ENCODE measurements around the gene SYNJ2.

DNA sequence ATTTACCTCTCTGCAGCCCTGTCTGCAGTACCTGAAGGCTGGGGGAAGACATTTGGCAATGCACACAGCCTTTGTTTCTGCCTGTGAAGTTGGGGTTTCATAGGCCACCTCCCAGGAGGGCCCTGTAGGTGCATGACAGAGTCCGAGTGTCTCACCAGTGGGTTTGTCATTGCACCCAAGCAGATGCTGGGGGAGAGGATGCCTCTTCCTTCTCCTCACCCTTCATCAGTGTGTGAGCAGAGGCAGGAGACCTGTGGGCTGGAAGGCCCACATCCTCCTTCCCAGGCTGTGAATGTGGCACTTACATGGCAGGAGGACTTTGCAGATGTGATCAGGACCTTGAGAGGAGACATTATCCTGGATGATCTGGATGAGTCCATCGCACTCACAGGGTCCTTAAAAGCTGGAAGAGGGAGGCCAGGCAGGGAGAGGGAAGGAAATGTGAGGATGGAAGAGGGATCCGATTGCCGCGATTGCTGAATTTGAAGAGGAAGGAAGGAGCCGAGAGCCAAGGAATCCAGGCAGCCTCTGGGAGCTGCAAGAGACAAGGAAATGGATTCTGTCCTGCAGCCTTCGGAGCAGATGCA is 30.4 kb downstream of the SYNJ2 start:
- TF ChIP-seq RNF2 (IDR thresholded peaks at IDR 0.05; ENCODE audit: borderline replicate concordance, low read depth) (no peak), CHD2 (IDR thresholded peaks at IDR 0.05; ENCODE audit: low read length, partially characterized antibody) (no peak), EP300 (IDR thresholded peaks at IDR 0.05) (no peak), POLR2A (IDR thresholded peaks at IDR 0.05; ENCODE audit: low read length) (no peak)
- TF ChIP-seq, protein P1, sequence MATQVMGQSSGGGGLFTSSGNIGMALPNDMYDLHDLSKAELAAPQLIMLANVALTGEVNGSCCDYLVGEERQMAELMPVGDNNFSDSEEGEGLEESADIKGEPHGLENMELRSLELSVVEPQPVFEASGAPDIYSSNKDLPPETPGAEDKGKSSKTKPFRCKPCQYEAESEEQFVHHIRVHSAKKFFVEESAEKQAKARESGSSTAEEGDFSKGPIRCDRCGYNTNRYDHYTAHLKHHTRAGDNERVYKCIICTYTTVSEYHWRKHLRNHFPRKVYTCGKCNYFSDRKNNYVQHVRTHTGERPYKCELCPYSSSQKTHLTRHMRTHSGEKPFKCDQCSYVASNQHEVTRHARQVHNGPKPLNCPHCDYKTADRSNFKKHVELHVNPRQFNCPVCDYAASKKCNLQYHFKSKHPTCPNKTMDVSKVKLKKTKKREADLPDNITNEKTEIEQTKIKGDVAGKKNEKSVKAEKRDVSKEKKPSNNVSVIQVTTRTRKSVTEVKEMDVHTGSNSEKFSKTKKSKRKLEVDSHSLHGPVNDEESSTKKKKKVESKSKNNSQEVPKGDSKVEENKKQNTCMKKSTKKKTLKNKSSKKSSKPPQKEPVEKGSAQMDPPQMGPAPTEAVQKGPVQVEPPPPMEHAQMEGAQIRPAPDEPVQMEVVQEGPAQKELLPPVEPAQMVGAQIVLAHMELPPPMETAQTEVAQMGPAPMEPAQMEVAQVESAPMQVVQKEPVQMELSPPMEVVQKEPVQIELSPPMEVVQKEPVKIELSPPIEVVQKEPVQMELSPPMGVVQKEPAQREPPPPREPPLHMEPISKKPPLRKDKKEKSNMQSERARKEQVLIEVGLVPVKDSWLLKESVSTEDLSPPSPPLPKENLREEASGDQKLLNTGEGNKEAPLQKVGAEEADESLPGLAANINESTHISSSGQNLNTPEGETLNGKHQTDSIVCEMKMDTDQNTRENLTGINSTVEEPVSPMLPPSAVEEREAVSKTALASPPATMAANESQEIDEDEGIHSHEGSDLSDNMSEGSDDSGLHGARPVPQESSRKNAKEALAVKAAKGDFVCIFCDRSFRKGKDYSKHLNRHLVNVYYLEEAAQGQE (IDR thresholded peaks at IDR 0.05): no peak
